SK-N-SH (cell line): ENCODE data around the gene ARL14EP. TPM values are rescaled to one million over a fixed set of nuclear protein-coding genes. Genes with fewer than 3 reads are reported as not detected.

ENCODE experiments used
- CTCF ChIA-PET: fragments of 300-600, 350-600 bp; formaldehyde crosslinking; extraction: SDS; loops from one replicate; lab custom pipeline; 2021; lab: Yijun Ruan, JAX
- POLR2A ChIA-PET: fragments of 350-600 bp; sonication (Branson Sonifier 250); formaldehyde crosslinking; extraction: SDS; loops from one replicate; lab custom pipeline; 2020; ENCODE audit warnings: antibody characterized with exemption, inconsistent platforms; lab: Yijun Ruan, JAX
- DNase-seq: peaks from one replicate; pipeline ENCODE4 v3.0.0; 2012
- H2AFZ ChIP-seq: fragments of 200-600 bp; sonication (generic); 2 replicates; pipeline ENCODE4 v1.8.1; 2016; ENCODE audit warnings: antibody characterized with exemption, mild to moderate bottlenecking, low read depth
- H3F3A ChIP-seq: fragments of 200-600 bp; sonication (generic); replicated peaks from 2 replicates; pipeline ENCODE3; 2016; ENCODE audit warnings: antibody characterized with exemption, mild to moderate bottlenecking; ENCODE audit not compliant: insufficient read depth
- H3K27ac ChIP-seq, 2 experiments: fragments of 200-500 bp in 1 of 2; fragments of 200-600 bp in 1 of 2; sonication (Bioruptor generic) in 1 of 2; sonication (generic), shearing (Covaris generic) in 1 of 2; 2 replicates each; pipeline versions ENCODE4 v1.5.1 to v1.6.1; 2014 to 2016; ENCODE audit warnings: low read depth in 2 of 2, inconsistent platforms in 1 of 2, low read length in 1 of 2, mild to moderate bottlenecking in 1 of 2, mixed read lengths in 1 of 2
- H3K27me3 ChIP-seq: fragments of 200-600 bp; sonication (generic), shearing (Covaris generic); 2 replicates; pipeline ENCODE4 v1.6.1; 2016; ENCODE audit warnings: mixed run types; ENCODE audit not compliant: insufficient read depth
- H3K36me3 ChIP-seq, 2 experiments: fragments of 200-500 bp in 1 of 2; fragments of 200-600 bp in 1 of 2; sonication (Bioruptor generic) in 1 of 2; sonication (generic) in 1 of 2; replicated peaks in 1 of 2; 2 replicates each; pipeline versions ENCODE3 to v1.5.1; 2014 to 2016; ENCODE audit warnings: low read length in 1 of 2, mild to moderate bottlenecking in 1 of 2; ENCODE audit not compliant: insufficient read depth in 2 of 2, control insufficient read depth in 1 of 2
- H3K4me1 ChIP-seq, 2 experiments: fragments of 200-500 bp in 1 of 2; fragments of 200-600 bp in 1 of 2; sonication (Bioruptor generic) in 1 of 2; sonication (generic), shearing (Covaris generic) in 1 of 2; 2 replicates each; pipeline versions ENCODE4 v1.5.1 to v1.6.1; 2014 to 2016; ENCODE audit warnings: low read depth in 1 of 2, low read length in 1 of 2, mixed run types in 1 of 2; ENCODE audit not compliant: insufficient read depth in 2 of 2, control insufficient read depth in 1 of 2
- H3K4me2 ChIP-seq: fragments of 200-600 bp; sonication (generic), shearing (Covaris generic); 2 replicates; pipeline ENCODE4 v1.6.1; 2017; ENCODE audit warnings: mixed run types
- H3K4me3 ChIP-seq, 2 experiments: fragments of 200-500 bp in 1 of 2; fragments of 200-600 bp in 1 of 2; sonication (Bioruptor generic) in 1 of 2; sonication (generic), shearing (Covaris generic) in 1 of 2; 2 replicates each; pipeline versions ENCODE4 v1.5.1 to v1.8.1; 2014 to 2016; ENCODE audit warnings: low read depth in 2 of 2, inconsistent platforms in 1 of 2, low read length in 1 of 2, mild to moderate bottlenecking in 1 of 2, mixed read lengths in 1 of 2, moderate library complexity in 1 of 2
- H3K79me2 ChIP-seq: fragments of 200-600 bp; sonication (generic); 2 replicates; pipeline ENCODE4 v1.8.1; 2017; ENCODE audit warnings: mild to moderate bottlenecking; ENCODE audit not compliant: insufficient read depth
- H3K9ac ChIP-seq: fragments of 200-600 bp; sonication (generic); 2 replicates; pipeline ENCODE4 v1.6.1; 2017; ENCODE audit warnings: mixed run types
- H3K9me2 ChIP-seq: fragments of 200-600 bp; sonication (generic); 2 replicates; pipeline ENCODE4 v1.6.1; 2017; ENCODE audit warnings: mixed run types
- H3K9me3 ChIP-seq: fragments of 200-600 bp; sonication (generic); 2 replicates; pipeline ENCODE4 v1.6.1; 2017; ENCODE audit warnings: mixed run types, mild to moderate bottlenecking, moderate library complexity
- H4K20me1 ChIP-seq: fragments of 200-600 bp; sonication (generic); 2 replicates; pipeline ENCODE4 v1.6.1; 2017; ENCODE audit warnings: mild to moderate bottlenecking, mixed run types; ENCODE audit not compliant: insufficient read depth
- CHD2 ChIP-seq: fragments of 150-350 bp; IDR thresholded peaks from 2 replicates; pipeline ENCODE4 v1.6.1; 2018; ENCODE audit warnings: low read length; ENCODE audit not compliant: partially characterized antibody
- EP300 ChIP-seq, 2 experiments: IDR thresholded peaks; 2 replicates each; pipeline versions ENCODE4 v1.4.0 to v1.6.1; 2012; ENCODE audit warnings: borderline replicate concordance in 1 of 2, low read depth in 1 of 2, low read length in 1 of 2
- EZH2phosphoT487 ChIP-seq: fragments of 200-600 bp; sonication (generic); IDR thresholded peaks from 2 replicates; pipeline ENCODE4 v1.6.1; 2017; ENCODE audit warnings: low read depth, mixed run types, mild to moderate bottlenecking, antibody characterized with exemption, moderate library complexity, borderline replicate concordance
- FOXM1 ChIP-seq: IDR thresholded peaks from 2 replicates; pipeline ENCODE4 v1.4.0; 2012; ENCODE audit warnings: low read depth, mild to moderate bottlenecking
- JUND ChIP-seq: IDR thresholded peaks from 2 replicates; pipeline ENCODE4 v1.4.0; 2012
- MXI1 ChIP-seq: IDR thresholded peaks from 2 replicates; pipeline ENCODE4 v1.6.1; 2012; ENCODE audit warnings: mild to moderate bottlenecking, low read depth, low read length, improper control_type of control experiment
- NFIC ChIP-seq: IDR thresholded peaks from 2 replicates; pipeline ENCODE4 v1.4.0; 2012; ENCODE audit warnings: borderline replicate concordance
- RAD21 ChIP-seq: IDR thresholded peaks from 2 replicates; pipeline ENCODE4 v1.6.1; 2012; ENCODE audit warnings: mild to moderate bottlenecking, low read length
- RCOR1 ChIP-seq: fragments of 150-350 bp; IDR thresholded peaks from 2 replicates; pipeline ENCODE4 v1.6.1; 2017; ENCODE audit warnings: antibody characterized with exemption, low read length
- RXRA ChIP-seq: IDR thresholded peaks from 2 replicates; pipeline ENCODE4 v1.4.0; 2012; ENCODE audit warnings: low read depth, mild to moderate bottlenecking, borderline replicate concordance
- SIN3A ChIP-seq: IDR thresholded peaks from 2 replicates; pipeline ENCODE4 v1.6.1; 2012; ENCODE audit warnings: low read depth, mild to moderate bottlenecking, low read length, moderate library complexity, borderline replicate concordance
- SMC3 ChIP-seq: IDR thresholded peaks from 2 replicates; pipeline ENCODE4 v1.6.1; 2012; ENCODE audit warnings: low read depth, low read length, improper control_type of control experiment
- TCF12 ChIP-seq: IDR thresholded peaks from 2 replicates; pipeline ENCODE4 v1.4.0; 2012
- WGBS: methylation state at CpG from one replicate; pipeline ENCODE4 v1.1.6; 2017; ENCODE audit warnings: low lambda C conversion rate; 5-methylcytosine and 5-hydroxymethylcytosine counted together
- polyA plus RNA-seq, 3 experiments: library from polyadenylated mRNA; depleted of rRNA; stranded (reverse); fragments of >200 nt; gene quantifications; 2 replicates each; pipeline ENCODE4 v1.2.3, GENCODE V29; 2012
- TF ChIP-seq, protein P1 (sequence below): IDR thresholded peaks from 2 replicates; pipeline ENCODE4 v1.6.1; 2012; ENCODE audit warnings: mild to moderate bottlenecking, low read depth, low read length, moderate library complexity
- TF ChIP-seq, protein P2 (sequence below): IDR thresholded peaks from 2 replicates; pipeline ENCODE4 v1.4.0; 2012; ENCODE audit warnings: low read depth, borderline replicate concordance
- TF ChIP-seq, protein P3 (sequence below): IDR thresholded peaks from 2 replicates; pipeline ENCODE4; 2012
- TF ChIP-seq, protein P4 (sequence below): IDR thresholded peaks from 2 replicates; pipeline ENCODE4 v1.4.0; 2012; ENCODE audit warnings: low read depth, borderline replicate concordance

The ARL14EP gene
- polyA plus RNA-seq, 1 of the 3 experiments (the other 2 are of a cell fraction) = 7.0 TPM

DNA sequence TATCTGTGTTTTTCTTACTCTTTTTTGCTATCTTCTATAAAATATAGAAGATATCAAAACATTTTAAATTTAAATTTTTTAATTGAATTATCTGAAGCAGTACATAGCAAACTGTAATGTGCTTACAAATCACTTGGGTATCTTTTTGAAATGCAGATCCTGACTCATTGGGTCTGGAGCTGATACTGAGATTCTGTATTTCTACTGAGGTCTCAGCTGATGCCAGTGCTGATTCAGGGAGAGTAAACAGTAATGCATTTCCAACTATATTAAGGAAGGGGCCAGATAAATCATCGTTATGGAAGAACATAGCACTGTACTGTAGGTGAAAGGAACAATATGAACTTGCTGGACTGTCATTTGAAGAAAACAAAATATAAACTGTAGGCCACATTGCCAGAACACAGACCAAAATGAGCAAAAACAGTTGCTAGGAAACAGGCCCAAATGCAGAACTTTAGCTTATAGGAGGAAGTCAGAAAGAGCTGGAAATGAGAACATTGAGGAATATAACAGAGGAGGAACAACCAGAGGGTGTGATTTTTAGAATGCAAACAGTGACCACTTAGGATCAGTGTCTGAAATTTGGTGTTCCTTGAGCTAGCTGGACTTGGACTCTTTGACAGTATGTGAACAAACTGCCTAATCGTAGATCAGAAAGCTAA, 3.3 kb downstream of the ARL14EP start:
- peak; percentile 8 for DNase-seq
- Histone ChIP-seq H3K27me3 (no peaks in the 10 kb centered on the region), H3K4me2 (no peak overlapping the region), H3F3A (peaks cover 9% of the 10 kb centered on the region), H3K9me3 (no peaks in the 10 kb centered on the region), H3K27ac (peak overlapping the region; percentile 28 to 29), H4K20me1 (no peaks in the 10 kb centered on the region; the same call in 1 of the 2 replicates), H3K4me3 (no peak overlapping the region), H3K9ac (no peak overlapping the region), H3K36me3 (peaks cover 11 to 28% of the 10 kb centered on the region in 2 experiments), H2AFZ (no peak overlapping the region), H3K9me2 (no peaks in the 10 kb centered on the region), H3K4me1 (peaks cover 12 to 37% of the 10 kb centered on the region in 2 experiments; a peak in 3 of 4 replicates), H3K79me2 (peaks cover 85% of the 10 kb centered on the region)
- WGBS = 78% methylated on average over 2 of the region's 2 CpGs
- TF ChIP-seq NFIC = no peak
- no peak for TF ChIP-seq EZH2phosphoT487
- TF ChIP-seq, protein P1, sequence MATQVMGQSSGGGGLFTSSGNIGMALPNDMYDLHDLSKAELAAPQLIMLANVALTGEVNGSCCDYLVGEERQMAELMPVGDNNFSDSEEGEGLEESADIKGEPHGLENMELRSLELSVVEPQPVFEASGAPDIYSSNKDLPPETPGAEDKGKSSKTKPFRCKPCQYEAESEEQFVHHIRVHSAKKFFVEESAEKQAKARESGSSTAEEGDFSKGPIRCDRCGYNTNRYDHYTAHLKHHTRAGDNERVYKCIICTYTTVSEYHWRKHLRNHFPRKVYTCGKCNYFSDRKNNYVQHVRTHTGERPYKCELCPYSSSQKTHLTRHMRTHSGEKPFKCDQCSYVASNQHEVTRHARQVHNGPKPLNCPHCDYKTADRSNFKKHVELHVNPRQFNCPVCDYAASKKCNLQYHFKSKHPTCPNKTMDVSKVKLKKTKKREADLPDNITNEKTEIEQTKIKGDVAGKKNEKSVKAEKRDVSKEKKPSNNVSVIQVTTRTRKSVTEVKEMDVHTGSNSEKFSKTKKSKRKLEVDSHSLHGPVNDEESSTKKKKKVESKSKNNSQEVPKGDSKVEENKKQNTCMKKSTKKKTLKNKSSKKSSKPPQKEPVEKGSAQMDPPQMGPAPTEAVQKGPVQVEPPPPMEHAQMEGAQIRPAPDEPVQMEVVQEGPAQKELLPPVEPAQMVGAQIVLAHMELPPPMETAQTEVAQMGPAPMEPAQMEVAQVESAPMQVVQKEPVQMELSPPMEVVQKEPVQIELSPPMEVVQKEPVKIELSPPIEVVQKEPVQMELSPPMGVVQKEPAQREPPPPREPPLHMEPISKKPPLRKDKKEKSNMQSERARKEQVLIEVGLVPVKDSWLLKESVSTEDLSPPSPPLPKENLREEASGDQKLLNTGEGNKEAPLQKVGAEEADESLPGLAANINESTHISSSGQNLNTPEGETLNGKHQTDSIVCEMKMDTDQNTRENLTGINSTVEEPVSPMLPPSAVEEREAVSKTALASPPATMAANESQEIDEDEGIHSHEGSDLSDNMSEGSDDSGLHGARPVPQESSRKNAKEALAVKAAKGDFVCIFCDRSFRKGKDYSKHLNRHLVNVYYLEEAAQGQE = no peak
- TF ChIP-seq, protein P2, sequence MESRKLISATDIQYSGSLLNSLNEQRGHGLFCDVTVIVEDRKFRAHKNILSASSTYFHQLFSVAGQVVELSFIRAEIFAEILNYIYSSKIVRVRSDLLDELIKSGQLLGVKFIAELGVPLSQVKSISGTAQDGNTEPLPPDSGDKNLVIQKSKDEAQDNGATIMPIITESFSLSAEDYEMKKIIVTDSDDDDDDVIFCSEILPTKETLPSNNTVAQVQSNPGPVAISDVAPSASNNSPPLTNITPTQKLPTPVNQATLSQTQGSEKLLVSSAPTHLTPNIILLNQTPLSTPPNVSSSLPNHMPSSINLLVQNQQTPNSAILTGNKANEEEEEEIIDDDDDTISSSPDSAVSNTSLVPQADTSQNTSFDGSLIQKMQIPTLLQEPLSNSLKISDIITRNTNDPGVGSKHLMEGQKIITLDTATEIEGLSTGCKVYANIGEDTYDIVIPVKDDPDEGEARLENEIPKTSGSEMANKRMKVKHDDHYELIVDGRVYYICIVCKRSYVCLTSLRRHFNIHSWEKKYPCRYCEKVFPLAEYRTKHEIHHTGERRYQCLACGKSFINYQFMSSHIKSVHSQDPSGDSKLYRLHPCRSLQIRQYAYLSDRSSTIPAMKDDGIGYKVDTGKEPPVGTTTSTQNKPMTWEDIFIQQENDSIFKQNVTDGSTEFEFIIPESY = no peak
- no peak for TF ChIP-seq SIN3A
- TF ChIP-seq CHD2 = no peak
- TF ChIP-seq RAD21 = no peak
- ChIA-PET POLR2A (no interaction called here), CTCF (interaction anchor here (0.9 to 1.7 kb wide), 4 partner anchors 9 to 198 kb away, joined by 3 to 4 read pairs (median 3); no protein-coding TSS in a partner anchor)

DNA sequence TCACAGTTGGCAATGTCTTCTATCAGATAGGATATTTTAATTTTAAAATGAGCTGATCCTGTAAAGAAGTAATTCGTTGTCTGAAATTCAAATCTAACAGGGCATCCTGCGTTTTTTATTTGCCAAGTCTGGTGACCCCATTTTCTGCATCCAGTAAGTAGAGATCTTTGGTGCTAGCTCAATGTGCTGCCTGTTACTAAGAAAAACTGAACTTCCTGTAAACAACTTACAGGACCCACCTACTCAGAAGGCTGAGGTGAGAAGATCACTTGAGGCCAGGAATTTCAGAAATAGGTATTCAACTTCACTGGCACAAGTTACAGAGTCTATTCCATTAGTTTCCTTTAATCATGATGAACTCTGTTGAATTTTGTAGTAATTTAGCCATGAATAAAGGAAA, 4.0 kb downstream of the ARL14EP start:
- H3K9me3 ChIP-seq = no peaks in the 10 kb centered on the region
- no peaks in the 10 kb centered on the region; the same call in 1 of the 2 replicates for H4K20me1 ChIP-seq
- CTCF ChIA-PET = interaction anchor here (0.9 to 1.7 kb wide), 5 partner anchors 8 to 199 kb away, joined by 3 to 4 read pairs (median 3); no protein-coding TSS in a partner anchor
- no peak for TF ChIP-seq RXRA
- TF ChIP-seq, protein P2 = no peak
- TF ChIP-seq JUND = no peak
- TF ChIP-seq TCF12 = no peak
- TF ChIP-seq SMC3 = no peak
- TF ChIP-seq MXI1 = no peak
- TF ChIP-seq, protein P3, sequence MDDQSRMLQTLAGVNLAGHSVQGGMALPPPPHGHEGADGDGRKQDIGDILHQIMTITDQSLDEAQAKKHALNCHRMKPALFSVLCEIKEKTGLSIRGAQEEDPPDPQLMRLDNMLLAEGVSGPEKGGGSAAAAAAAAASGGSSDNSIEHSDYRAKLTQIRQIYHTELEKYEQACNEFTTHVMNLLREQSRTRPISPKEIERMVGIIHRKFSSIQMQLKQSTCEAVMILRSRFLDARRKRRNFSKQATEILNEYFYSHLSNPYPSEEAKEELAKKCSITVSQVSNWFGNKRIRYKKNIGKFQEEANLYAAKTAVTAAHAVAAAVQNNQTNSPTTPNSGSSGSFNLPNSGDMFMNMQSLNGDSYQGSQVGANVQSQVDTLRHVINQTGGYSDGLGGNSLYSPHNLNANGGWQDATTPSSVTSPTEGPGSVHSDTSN = no peak
- TF ChIP-seq, protein P4, sequence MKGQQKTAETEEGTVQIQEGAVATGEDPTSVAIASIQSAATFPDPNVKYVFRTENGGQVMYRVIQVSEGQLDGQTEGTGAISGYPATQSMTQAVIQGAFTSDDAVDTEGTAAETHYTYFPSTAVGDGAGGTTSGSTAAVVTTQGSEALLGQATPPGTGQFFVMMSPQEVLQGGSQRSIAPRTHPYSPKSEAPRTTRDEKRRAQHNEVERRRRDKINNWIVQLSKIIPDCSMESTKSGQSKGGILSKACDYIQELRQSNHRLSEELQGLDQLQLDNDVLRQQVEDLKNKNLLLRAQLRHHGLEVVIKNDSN = no peak
- TF ChIP-seq EP300 (IDR thresholded peaks at IDR 0.05; ENCODE audit: borderline replicate concordance in 1 of 2, low read depth in 1 of 2, low read length in 1 of 2) = no peak
- TF ChIP-seq EZH2phosphoT487 = no peak
- TF ChIP-seq RCOR1 = no peak
- no peak for TF ChIP-seq FOXM1
- 86% methylated on average over 2 of the region's 2 CpGs for WGBS
- H3K4me3 ChIP-seq = no peak overlapping the region
- peaks cover 89% of the 10 kb centered on the region for H3K79me2 ChIP-seq
- no peaks in the 10 kb centered on the region for H3K27me3 ChIP-seq
- POLR2A ChIA-PET = no interaction called here
- H3K4me1 ChIP-seq = peaks cover 12 to 37% of the 10 kb centered on the region in 2 experiments; a peak in 3 of 4 replicates
- H3K4me2 ChIP-seq = no peak overlapping the region
- peaks cover 9% of the 10 kb centered on the region for H3F3A ChIP-seq
- no peak overlapping the region for H3K9ac ChIP-seq
- no peak overlapping the region for H2AFZ ChIP-seq
- no peak for DNase-seq
- peaks cover 17 to 35% of the 10 kb centered on the region in 2 experiments for H3K36me3 ChIP-seq
- no peaks in the 10 kb centered on the region for H3K9me2 ChIP-seq
- H3K27ac ChIP-seq = no peak overlapping the region
